Tibial nerve (tissue), 3 donors: ENCODE data around the gene PPP4R1.

Experiments
- POLR2A ChIP-seq, 2 donors: fragments of 450-650 bp; IDR thresholded peaks; one replicate each; pipeline ENCODE4 v1.6.1; 2017; ENCODE audit warnings: antibody characterized with exemption in 2 of 2, mild to moderate bottlenecking in 2 of 2, moderate library complexity in 2 of 2
- TF ChIP-seq, protein P1 (sequence below), 5 experiments: fragments of 200-600 bp in 3 of 5; fragments of 450-650 bp in 2 of 5; sonication (generic) in 3 of 5; IDR thresholded peaks; one replicate each; pipeline ENCODE4 v1.5.1; 2016 to 2019; ENCODE audit warnings: antibody characterized with exemption in 5 of 5, mild to moderate bottlenecking in 3 of 5, moderate library complexity in 2 of 5

DNA sequence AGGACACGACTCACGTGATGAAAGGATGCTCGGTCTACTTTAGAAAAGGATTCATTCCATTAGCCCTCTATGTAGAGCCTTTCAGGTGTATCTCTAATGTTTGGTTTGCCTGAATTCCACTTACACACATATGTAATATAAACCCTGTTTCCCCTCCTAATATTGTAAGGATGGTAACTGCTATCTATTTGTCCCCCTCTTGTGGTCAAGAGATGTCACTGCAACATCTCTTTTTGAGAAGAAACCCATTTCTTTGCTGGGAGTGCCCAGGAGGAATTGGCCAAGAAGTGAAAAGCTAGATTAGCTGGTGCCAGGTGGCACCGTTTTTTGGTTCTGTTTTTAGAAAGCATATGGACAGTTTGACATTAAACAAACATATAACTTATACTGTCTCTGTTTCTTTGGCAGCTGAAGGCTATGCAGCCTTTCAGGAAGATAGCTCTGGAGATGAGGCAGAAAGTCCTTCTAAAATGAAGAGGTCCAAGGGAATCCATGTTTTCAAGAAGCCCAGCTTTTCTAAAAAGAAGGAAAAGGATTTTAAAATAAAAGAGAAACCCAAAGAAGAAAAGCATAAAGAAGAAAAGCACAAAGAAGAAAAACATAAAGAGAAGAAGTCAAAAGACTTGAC, 97.8 kb downstream of the PPP4R1 start:
- no peak for TF ChIP-seq POLR2A (IDR thresholded peaks at IDR 0.05)
- TF ChIP-seq, protein P1, sequence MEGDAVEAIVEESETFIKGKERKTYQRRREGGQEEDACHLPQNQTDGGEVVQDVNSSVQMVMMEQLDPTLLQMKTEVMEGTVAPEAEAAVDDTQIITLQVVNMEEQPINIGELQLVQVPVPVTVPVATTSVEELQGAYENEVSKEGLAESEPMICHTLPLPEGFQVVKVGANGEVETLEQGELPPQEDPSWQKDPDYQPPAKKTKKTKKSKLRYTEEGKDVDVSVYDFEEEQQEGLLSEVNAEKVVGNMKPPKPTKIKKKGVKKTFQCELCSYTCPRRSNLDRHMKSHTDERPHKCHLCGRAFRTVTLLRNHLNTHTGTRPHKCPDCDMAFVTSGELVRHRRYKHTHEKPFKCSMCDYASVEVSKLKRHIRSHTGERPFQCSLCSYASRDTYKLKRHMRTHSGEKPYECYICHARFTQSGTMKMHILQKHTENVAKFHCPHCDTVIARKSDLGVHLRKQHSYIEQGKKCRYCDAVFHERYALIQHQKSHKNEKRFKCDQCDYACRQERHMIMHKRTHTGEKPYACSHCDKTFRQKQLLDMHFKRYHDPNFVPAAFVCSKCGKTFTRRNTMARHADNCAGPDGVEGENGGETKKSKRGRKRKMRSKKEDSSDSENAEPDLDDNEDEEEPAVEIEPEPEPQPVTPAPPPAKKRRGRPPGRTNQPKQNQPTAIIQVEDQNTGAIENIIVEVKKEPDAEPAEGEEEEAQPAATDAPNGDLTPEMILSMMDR (IDR thresholded peaks at IDR 0.05), result peak; percentile 64 to 87 (median 67)
